WERI-Rb-1 (cell line): Measurements from ENCODE around the gene FKBP5.
"Not testable (repeated sequence)": the region's sequence is repeated elsewhere in the genome, so short reads cannot be mapped to it uniquely, and the experiment has no call there.

Source experiments
- DNase-seq: peaks from one replicate; pipeline ENCODE4 v3.0.0-alpha.2; 2020
- H3K27ac ChIP-seq: fragments of 250-450 bp; sonication (Bioruptor Pico); 2 replicates; pipeline ENCODE4 v1.5.1; 2020; ENCODE audit warnings: mild to moderate bottlenecking, moderate library complexity
- H3K27me3 ChIP-seq: fragments of 250-450 bp; sonication (Bioruptor Pico); 2 replicates; pipeline ENCODE4 v1.5.1; 2021; ENCODE audit warnings: mild to moderate bottlenecking, low read depth, moderate library complexity; ENCODE audit not compliant: insufficient read depth, severe bottlenecking
- H3K36me3 ChIP-seq: fragments of 250-450 bp; sonication (Bioruptor Pico); 2 replicates; pipeline ENCODE4 v1.5.1; 2020; ENCODE audit warnings: mild to moderate bottlenecking, moderate library complexity
- H3K4me3 ChIP-seq: 2 replicates; pipeline ENCODE4 v1.5.1; 2011; ENCODE audit warnings: low read depth, mild to moderate bottlenecking, control low read depth, low read length
- H3K9me3 ChIP-seq: fragments of 250-450 bp; sonication (Bioruptor Pico); 2 replicates; pipeline ENCODE4 v1.5.1; 2021; ENCODE audit warnings: mild to moderate bottlenecking, moderate library complexity; ENCODE audit not compliant: severe bottlenecking
- CTCF ChIP-seq: IDR thresholded peaks from 2 replicates; pipeline ENCODE4 v1.5.1; 2011; ENCODE audit warnings: low read depth, mild to moderate bottlenecking, control low read depth, inconsistent platforms, low read length

Gene FKBP5

GRCh38 chr6:35707714-35708407 is 19.1 kb upstream of the FKBP5 start:
- Histone ChIP-seq H3K27me3 (no peaks in the 10 kb centered on the region), H3K9me3 (peaks cover 3% of the 10 kb centered on the region), H3K27ac (no peak overlapping the region), H3K36me3 (no peaks in the 10 kb centered on the region), H3K4me3 (no peak overlapping the region)
- no peak for DNase-seq
- no peak for TF ChIP-seq CTCF

GRCh38 chr6:35706468-35706867 is 17.8 kb upstream of the FKBP5 start:
- no peaks in the 10 kb centered on the region for H3K27me3 ChIP-seq
- H3K4me3 ChIP-seq, result no peak overlapping the region
- no peak for DNase-seq
- no peaks in the 10 kb centered on the region for H3K36me3 ChIP-seq
- H3K27ac ChIP-seq, result no peak overlapping the region
- peaks cover 6% of the 10 kb centered on the region for H3K9me3 ChIP-seq
- TF ChIP-seq CTCF, result no peak

DNA sequence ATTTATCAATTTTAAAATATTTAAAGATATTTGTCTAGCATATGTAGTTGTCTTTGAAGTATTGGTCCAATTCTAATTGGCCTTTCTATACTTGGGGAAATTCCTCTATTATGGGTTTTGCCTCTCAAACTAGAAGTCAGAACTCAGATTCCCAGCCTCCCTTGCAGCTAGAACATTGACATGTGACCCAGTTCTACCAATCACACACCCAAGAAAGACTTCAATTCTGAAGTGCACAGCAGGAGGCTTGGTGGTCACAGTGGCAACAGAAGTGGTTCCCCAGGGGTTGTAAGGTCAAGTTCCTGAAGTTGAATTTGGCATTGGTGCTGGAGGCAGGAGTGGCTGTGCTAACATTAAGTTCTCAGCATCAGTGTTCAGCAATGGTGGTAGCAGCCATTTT is 14.8 kb upstream of the FKBP5 start:
- Histone ChIP-seq H3K36me3 (no peaks in the 10 kb centered on the region), H3K9me3 (peaks cover 6% of the 10 kb centered on the region), H3K4me3 (no peak overlapping the region), H3K27ac (no peak overlapping the region), H3K27me3 (no peaks in the 10 kb centered on the region)
- TF ChIP-seq CTCF, result no peak
- no peak for DNase-seq

DNA sequence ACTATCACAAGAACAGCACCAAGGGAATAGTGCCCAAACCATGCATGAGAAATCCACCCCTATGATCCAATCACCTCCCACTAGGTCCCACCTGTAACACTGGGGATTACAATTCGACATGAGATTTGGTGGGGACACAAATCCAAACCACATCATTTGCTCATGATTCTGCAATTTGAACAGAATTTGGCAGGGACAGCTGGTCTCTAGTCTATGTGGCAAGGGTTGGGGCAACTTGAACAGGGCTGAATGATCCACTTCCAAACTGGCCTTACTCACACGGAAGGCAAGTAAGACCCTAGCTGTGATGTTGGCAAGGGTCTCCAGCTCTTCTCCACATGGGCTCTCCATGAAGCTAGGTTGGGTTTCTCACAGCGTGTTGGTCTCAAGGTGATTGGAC is 10.1 kb upstream of the FKBP5 start:
- Histone ChIP-seq H3K27me3 (no peaks in the 10 kb centered on the region), H3K9me3 (peaks cover 16% of the 10 kb centered on the region), H3K36me3 (no peaks in the 10 kb centered on the region), H3K4me3 (no peak overlapping the region), H3K27ac (no peak overlapping the region)
- no peak for TF ChIP-seq CTCF
- DNase-seq, result no peak

- H3K27me3 ChIP-seq, H3K36me3 ChIP-seq, H3K27ac ChIP-seq, H3K4me3 ChIP-seq, DNase-seq: not testable (repeated sequence)
- peaks cover 13% of the 10 kb centered on the region for H3K9me3 ChIP-seq
Measured at GRCh38 chr6:35698430-35698829, 9.7 kb upstream of the FKBP5 start.

- Histone ChIP-seq H3K4me3 (no peak overlapping the region), H3K36me3 (no peaks in the 10 kb centered on the region), H3K27me3 (no peaks in the 10 kb centered on the region), H3K9me3 (peaks cover 10% of the 10 kb centered on the region), H3K27ac (no peak overlapping the region)
- no peak for DNase-seq
- no peak for TF ChIP-seq CTCF
Measured at GRCh38 chr6:35694462-35694861, 5.7 kb upstream of the FKBP5 start.
